Chondrocyte (in vitro differentiated cells): ENCODE measurements around the gene HOXA2. TPM values are rescaled to one million over a fixed set of nuclear protein-coding genes. Genes with fewer than 3 reads are reported as not detected.

Experiments used
- DNase-seq: peaks from one replicate; pipeline ENCODE4 v3.0.0; 2021; ENCODE audit warnings: mixed read lengths, low spot score
- H3K27ac Mint-ChIP-seq: one replicate; pipeline ENCODE4 v1.8.0; 2021; ENCODE audit warnings: mild to moderate bottlenecking, moderate library complexity, mixed read lengths; ENCODE audit not compliant: unreplicated experiment
- H3K27me3 Mint-ChIP-seq: 2 replicates; pipeline ENCODE4 v1.8.0; 2021; ENCODE audit warnings: low read depth, mixed read lengths
- H3K36me3 Mint-ChIP-seq: 2 replicates; pipeline ENCODE4 v1.8.0; 2021; ENCODE audit warnings: low read depth, mixed read lengths
- H3K4me1 Mint-ChIP-seq: 2 replicates; pipeline ENCODE4 v1.8.0; 2021; ENCODE audit warnings: low read depth, mild to moderate bottlenecking, mixed read lengths
- H3K4me3 Mint-ChIP-seq: one replicate; pipeline ENCODE4 v1.8.0; 2021; ENCODE audit warnings: mild to moderate bottlenecking, moderate library complexity, mixed read lengths; ENCODE audit not compliant: unreplicated experiment
- H3K9me3 Mint-ChIP-seq: 2 replicates; pipeline ENCODE4 v1.8.0; 2021; ENCODE audit warnings: low read depth, mixed read lengths
- total RNA-seq: library from RNA; stranded (reverse); gene quantifications from 3 replicates; pipeline ENCODE4 v1.2.1, GENCODE V29; 2021
- TF ChIP-seq, protein P1 (sequence below): fragments of 200-600 bp; sonication (generic); IDR thresholded peaks from 2 replicates; pipeline ENCODE4 v1.5.0; 2021; ENCODE audit warnings: antibody characterized with exemption, mild to moderate bottlenecking, moderate library complexity

The HOXA2 gene
- total RNA-seq, 1 donor from 2014 or later: 10.2 TPM

DNA sequence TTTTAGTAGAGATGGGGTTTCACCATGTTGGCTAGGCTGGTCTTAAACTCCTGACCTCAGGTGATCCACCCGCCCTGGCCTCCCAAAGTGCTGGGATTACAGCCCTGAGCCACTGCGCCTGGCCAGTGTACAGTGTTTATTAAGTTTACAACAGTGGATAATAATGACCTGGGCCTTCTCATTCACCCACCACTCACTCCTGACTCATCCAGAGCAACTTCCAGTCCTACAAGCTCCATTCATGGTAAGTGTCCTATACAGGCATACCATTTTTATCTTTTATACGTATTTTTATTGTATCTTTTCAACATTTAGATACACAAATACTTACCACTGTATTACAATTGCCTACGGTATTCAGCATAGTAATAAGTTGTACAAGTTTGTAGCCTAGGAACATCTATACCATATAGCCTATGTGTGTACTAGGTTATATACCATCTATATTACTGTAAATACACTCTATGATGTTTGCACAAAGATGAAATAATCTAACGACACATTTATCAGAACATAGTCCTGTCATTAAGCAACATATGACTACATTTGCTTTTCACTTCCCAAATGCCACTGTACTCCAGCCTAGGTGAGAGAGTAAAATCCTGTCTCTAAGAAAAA is 23.8 kb downstream of the HOXA2 start:
- H3K27me3 Mint-ChIP-seq: peaks cover 6% of the 10 kb centered on the region
- no peak overlapping the region for H3K27ac Mint-ChIP-seq
- TF ChIP-seq, protein P1, sequence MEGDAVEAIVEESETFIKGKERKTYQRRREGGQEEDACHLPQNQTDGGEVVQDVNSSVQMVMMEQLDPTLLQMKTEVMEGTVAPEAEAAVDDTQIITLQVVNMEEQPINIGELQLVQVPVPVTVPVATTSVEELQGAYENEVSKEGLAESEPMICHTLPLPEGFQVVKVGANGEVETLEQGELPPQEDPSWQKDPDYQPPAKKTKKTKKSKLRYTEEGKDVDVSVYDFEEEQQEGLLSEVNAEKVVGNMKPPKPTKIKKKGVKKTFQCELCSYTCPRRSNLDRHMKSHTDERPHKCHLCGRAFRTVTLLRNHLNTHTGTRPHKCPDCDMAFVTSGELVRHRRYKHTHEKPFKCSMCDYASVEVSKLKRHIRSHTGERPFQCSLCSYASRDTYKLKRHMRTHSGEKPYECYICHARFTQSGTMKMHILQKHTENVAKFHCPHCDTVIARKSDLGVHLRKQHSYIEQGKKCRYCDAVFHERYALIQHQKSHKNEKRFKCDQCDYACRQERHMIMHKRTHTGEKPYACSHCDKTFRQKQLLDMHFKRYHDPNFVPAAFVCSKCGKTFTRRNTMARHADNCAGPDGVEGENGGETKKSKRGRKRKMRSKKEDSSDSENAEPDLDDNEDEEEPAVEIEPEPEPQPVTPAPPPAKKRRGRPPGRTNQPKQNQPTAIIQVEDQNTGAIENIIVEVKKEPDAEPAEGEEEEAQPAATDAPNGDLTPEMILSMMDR: no peak
- no peaks in the 10 kb centered on the region for H3K4me1 Mint-ChIP-seq
- DNase-seq: no peak
- peaks cover 5% of the 10 kb centered on the region for H3K9me3 Mint-ChIP-seq
- no peak overlapping the region for H3K4me3 Mint-ChIP-seq
- no peaks in the 10 kb centered on the region for H3K36me3 Mint-ChIP-seq

DNA sequence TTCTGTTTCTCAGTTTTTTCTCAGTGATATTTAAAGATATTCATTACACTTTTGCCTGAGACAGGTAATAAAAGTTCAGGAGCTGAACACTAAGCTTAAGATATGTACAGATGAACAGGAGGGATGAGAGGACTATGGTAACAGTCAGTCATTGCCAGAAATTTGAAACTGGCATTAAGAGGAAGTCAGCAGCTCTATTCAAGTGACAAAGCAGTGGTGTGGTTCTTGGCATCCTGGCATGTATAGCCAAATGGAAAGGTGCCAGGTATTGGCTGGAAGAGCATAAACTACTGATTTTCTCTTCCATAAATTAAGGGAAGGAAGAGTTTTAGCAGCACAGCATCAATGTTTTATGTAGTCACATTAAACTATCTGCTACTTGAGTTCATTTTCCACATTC is 29.4 kb downstream of the HOXA2 start:
- peaks cover 4% of the 10 kb centered on the region for H3K27me3 Mint-ChIP-seq
- H3K9me3 Mint-ChIP-seq: peaks cover 5% of the 10 kb centered on the region
- no peak overlapping the region for H3K27ac Mint-ChIP-seq
- no peaks in the 10 kb centered on the region for H3K4me1 Mint-ChIP-seq
- H3K4me3 Mint-ChIP-seq: no peak overlapping the region
- no peaks in the 10 kb centered on the region for H3K36me3 Mint-ChIP-seq
- TF ChIP-seq, protein P1: no peak
- DNase-seq: no peak

DNA sequence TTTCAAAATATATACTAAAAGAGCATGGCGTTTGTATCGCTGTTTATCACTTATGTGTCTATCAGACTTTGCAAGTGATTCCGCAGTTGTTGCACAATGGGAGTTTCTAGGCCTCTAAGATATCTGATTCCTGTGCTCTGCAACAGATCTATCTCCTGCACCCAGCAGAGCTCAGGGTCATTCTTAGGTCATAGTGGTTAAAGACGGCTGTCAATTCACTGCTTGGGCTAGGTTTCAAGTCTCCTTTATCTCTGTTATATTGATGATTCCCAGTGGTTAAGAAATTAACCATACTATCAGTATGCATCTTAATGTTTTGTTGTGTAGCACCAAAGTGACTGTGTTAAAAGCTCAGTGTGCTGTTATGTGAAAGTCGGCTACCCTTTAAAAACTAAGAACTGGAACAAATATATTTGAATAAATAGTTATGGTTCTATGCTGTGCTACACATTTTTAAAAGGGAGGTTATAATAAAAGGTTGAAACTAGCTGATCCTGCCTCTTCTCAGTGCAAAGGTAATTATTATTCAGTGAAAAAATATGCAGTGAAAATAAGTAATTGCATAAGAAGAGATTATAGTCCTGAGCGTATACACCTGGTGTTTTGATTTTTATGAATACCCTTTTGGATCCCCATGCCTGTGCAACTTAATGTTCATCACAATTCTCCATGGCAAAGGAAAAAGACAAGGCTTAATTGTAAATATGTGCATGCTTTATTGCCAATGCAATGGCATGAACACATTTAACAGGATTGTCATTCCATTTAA is 30.7 kb downstream of the HOXA2 start:
- Mint-ChIP-seq H3K36me3 (no peaks in the 10 kb centered on the region), H3K27me3 (peaks cover 12% of the 10 kb centered on the region), H3K9me3 (peaks cover 5% of the 10 kb centered on the region), H3K27ac (no peak overlapping the region), H3K4me3 (no peak overlapping the region), H3K4me1 (no peaks in the 10 kb centered on the region)
- no peak for DNase-seq
- TF ChIP-seq, protein P1: no peak

DNA sequence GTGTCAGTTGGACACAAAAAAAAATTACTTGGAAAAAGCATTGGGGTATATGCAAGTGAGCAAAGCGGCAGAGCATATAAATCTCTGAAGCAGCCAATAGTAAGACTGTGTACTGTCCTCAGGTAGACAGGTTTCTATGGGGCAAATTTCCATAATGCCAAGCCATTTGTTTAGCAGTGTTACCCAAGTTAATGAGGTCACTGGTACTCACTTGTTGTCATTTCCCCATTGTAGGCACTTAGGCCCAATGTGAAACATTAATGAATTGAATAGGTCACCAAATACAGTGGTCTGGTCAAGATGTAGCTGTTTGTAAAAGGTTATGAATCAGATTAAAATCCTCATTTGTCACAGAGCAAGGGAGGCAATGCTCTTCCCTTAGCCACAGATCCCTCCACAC is 34.2 kb downstream of the HOXA2 start:
- Mint-ChIP-seq H3K9me3 (no peaks in the 10 kb centered on the region), H3K36me3 (no peaks in the 10 kb centered on the region), H3K4me1 (peaks cover 4% of the 10 kb centered on the region), H3K4me3 (no peak overlapping the region), H3K27me3 (peaks cover 14% of the 10 kb centered on the region), H3K27ac (no peak overlapping the region)
- TF ChIP-seq, protein P1: no peak
- DNase-seq: no peak

DNA sequence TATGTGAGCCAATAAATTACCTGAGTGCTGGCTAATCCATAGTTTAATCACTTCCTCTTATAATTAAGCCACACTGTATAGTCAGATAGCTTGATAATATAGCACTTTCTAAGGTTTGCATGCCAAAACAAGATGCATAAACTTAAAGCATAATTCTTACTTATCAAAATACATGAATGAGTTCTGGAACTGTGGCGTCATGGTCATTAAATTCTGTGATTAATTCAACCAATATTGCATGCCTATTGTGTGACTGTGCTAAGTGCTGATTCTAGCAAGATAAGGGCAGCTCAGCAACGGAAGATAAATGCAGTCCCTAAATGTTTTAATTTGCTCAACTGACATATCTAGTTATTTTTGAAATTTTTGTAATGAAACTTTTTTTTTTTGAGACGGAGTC is 36.3 kb downstream of the HOXA2 start:
- TF ChIP-seq, protein P1: no peak
- DNase-seq: no peak
- Mint-ChIP-seq H3K4me3 (no peak overlapping the region), H3K27ac (no peak overlapping the region), H3K4me1 (peaks cover 4% of the 10 kb centered on the region), H3K27me3 (peaks cover 13% of the 10 kb centered on the region), H3K36me3 (no peaks in the 10 kb centered on the region), H3K9me3 (no peaks in the 10 kb centered on the region)
